HepG2 (cell line): ENCODE data around the gene FAM174B. TPM values are rescaled to one million over a fixed set of nuclear protein-coding genes. Genes with fewer than 3 reads are reported as not detected.

Experiments used
- ATAC-seq: fragments of 200-7000 bp; cut with Tn5 transposase; 3 replicates; pipeline ENCODE4 v1.9.1; 2020; ENCODE audit warnings: mild to moderate bottlenecking, moderate library complexity
- BruUV-seq: library from RNA; stranded (reverse); fragments of 400-500 nt; replicated peaks from 2 replicates; lab custom pipeline; 2021; lab: Mats Ljungman, UMichigan
- CTCF ChIA-PET: fragments of 300-600 bp; formaldehyde crosslinking; extraction: SDS; loops from one replicate; lab custom pipeline; 2021; ENCODE audit warnings: low total read pairs, inconsistent platforms, low intra/inter-chr PET ratio; lab: Yijun Ruan, JAX
- POLR2A ChIA-PET: fragments of 350-600 bp; sonication (Branson Sonifier 250); formaldehyde crosslinking; loops from one replicate; lab custom pipeline; 2020; ENCODE audit warnings: antibody characterized with exemption, inconsistent platforms; lab: Yijun Ruan, JAX
- DNase-seq: peaks from one replicate; pipeline ENCODE4 v3.0.0-alpha.2; 2015; ENCODE audit warnings: low spot score
- FAIRE-seq: peaks from 3 replicates; lab custom pipeline; 2011; peaks lifted over from hg19 to GRCh38; lab: Jason Lieb, UNC
- H2AFZ ChIP-seq: one replicate; pipeline ENCODE4 v1.6.1; 2011; ENCODE audit warnings: low read length, inconsistent platforms
- H3K27ac ChIP-seq: fragments of 300-600 bp; 3 replicates; pipeline ENCODE4 v1.8.0; 2011; ENCODE audit warnings: mixed run types, mild to moderate bottlenecking, mixed read lengths, low read length, inconsistent platforms; ENCODE audit not compliant: insufficient read depth; ENCODE audit errors: extremely low read length
- H3K27me3 ChIP-seq, 2 experiments: fragments of 200-600 bp in 1 of 2; 2 replicates in 1 of 2; 3 replicates in 1 of 2; pipeline versions ENCODE4 v1.6.0 to v1.8.0; 2011; ENCODE audit warnings: low read length in 2 of 2, mild to moderate bottlenecking in 2 of 2, moderate library complexity in 2 of 2, inconsistent platforms in 1 of 2; ENCODE audit not compliant: insufficient read depth in 2 of 2, control insufficient read depth in 1 of 2
- H3K36me3 ChIP-seq, 2 experiments: fragments of 200-600 bp in 1 of 2; replicated peaks in 1 of 2; 2 replicates in 1 of 2; 3 replicates in 1 of 2; pipeline versions ENCODE4 v1.5.1 to v1.8.0; 2011; ENCODE audit warnings: low read length in 2 of 2, inconsistent platforms in 1 of 2; ENCODE audit not compliant: insufficient read depth in 2 of 2, control insufficient read depth in 1 of 2
- H3K4me1 ChIP-seq: 2 replicates; pipeline ENCODE4 v1.5.1; 2012; ENCODE audit warnings: low read length, inconsistent platforms; ENCODE audit not compliant: insufficient read depth
- H3K4me2 ChIP-seq: 2 replicates; pipeline ENCODE4 v1.6.0; 2011; ENCODE audit warnings: low read depth, low read length, inconsistent platforms
- H3K4me3 ChIP-seq, 3 experiments: fragments of 200-600 bp in 1 of 3; sonication (generic), shearing (Covaris generic) in 1 of 3; replicated peaks in 1 of 3; 2 replicates each; pipeline ENCODE4 v1.5.1; 2011 to 2016; ENCODE audit warnings: low read length in 3 of 3, inconsistent platforms in 2 of 3, low read depth in 2 of 3, mild to moderate bottlenecking in 2 of 3, control low read depth in 1 of 3, mixed read lengths in 1 of 3; ENCODE audit not compliant: insufficient read depth in 1 of 3
- H3K79me2 ChIP-seq: one replicate; pipeline ENCODE4 v1.6.1; 2011; ENCODE audit warnings: low read length, inconsistent platforms; ENCODE audit not compliant: insufficient read depth
- H3K9ac ChIP-seq: 2 replicates; pipeline ENCODE4 v1.6.0; 2011; ENCODE audit warnings: mild to moderate bottlenecking, low read depth, low read length, inconsistent platforms; ENCODE audit not compliant: insufficient read depth
- H3K9me3 ChIP-seq: 2 replicates; pipeline ENCODE4 v1.5.1; 2012; ENCODE audit warnings: mild to moderate bottlenecking, low read length
- H4K20me1 ChIP-seq: 2 replicates; pipeline ENCODE4 v1.6.0; 2011; ENCODE audit warnings: inconsistent platforms, mild to moderate bottlenecking, low read length, moderate library complexity; ENCODE audit not compliant: insufficient read depth
- CBFB ChIP-seq: sonication (generic); formaldehyde crosslinking; IDR thresholded peaks from 2 replicates; pipeline ENCODE4 v1.4.0; 2020; ENCODE audit warnings: missing genetic modification reagents
- RBFOX2 ChIP-seq: fragments of 200-400 bp; formaldehyde crosslinking; IDR thresholded peaks from 2 replicates; pipeline ENCODE4 v1.6.1; 2017; ENCODE audit warnings: low read depth, mild to moderate bottlenecking, low read length
- SOX13 ChIP-seq, 3 experiments: fragments of 450-650 bp in 1 of 3; sonication (generic) in 1 of 3; formaldehyde crosslinking in 1 of 3; IDR thresholded peaks in 2 of 3; conservative IDR thresholded peaks in 1 of 3; 2 replicates each; pipeline versions ENCODE4 v1.5.0 to v1.6.1; 2016 to 2020; ENCODE audit warnings: antibody characterized with exemption in 1 of 3, mild to moderate bottlenecking in 1 of 3, missing compliant biosample characterization in 1 of 3, missing genetic modification reagents in 1 of 3, moderate library complexity in 1 of 3
- TP53 ChIP-seq: sonication (generic); formaldehyde crosslinking; conservative IDR thresholded peaks from 2 replicates; pipeline ENCODE4 v1.4.0; 2020; ENCODE audit warnings: missing genetic modification reagents
- ZBTB3 ChIP-seq: sonication (generic); formaldehyde crosslinking; IDR thresholded peaks from 2 replicates; pipeline ENCODE4 v1.4.0; 2020; ENCODE audit warnings: low read depth, mild to moderate bottlenecking, moderate library complexity, missing genetic modification reagents, borderline replicate concordance
- ZNF234 ChIP-seq: sonication (generic); formaldehyde crosslinking; conservative IDR thresholded peaks from 2 replicates; pipeline ENCODE4 v1.5.1; 2020; ENCODE audit warnings: mild to moderate bottlenecking, missing genetic modification reagents
- ZNF652 ChIP-seq: IDR thresholded peaks from 2 replicates; pipeline ENCODE4 v1.6.1; 2016; ENCODE audit warnings: low read depth, borderline replicate concordance
- ZSCAN5A ChIP-seq: sonication (generic); formaldehyde crosslinking; IDR thresholded peaks from 2 replicates; pipeline ENCODE4 v1.8.0; 2022; ENCODE audit warnings: mild to moderate bottlenecking, missing genetic modification reagents, borderline replicate concordance
- WGBS: methylation state at CpG from one replicate; pipeline ENCODE4 v1.1.6; 2017; ENCODE audit warnings: low lambda C conversion rate; 5-methylcytosine and 5-hydroxymethylcytosine counted together
- in situ Hi-C: cut with HindIII; loops from 2 replicates; pipeline ENCODE4 v1.10.0; 2017; ENCODE audit warnings: low pct_unique_long_range_greater_than_20kb; ENCODE audit not compliant: extremely low pct_ligation_motif_present
- intact Hi-C: fragments of 100-400 bp; cut with micrococcal nuclease; formaldehyde crosslinking; loops from one replicate; pipeline ENCODE4 v1.10.0; 2022; ENCODE audit not compliant: unreplicated experiment
- polyA plus RNA-seq, 8 experiments: library from polyadenylated mRNA; depleted of rRNA in 3 of 8; stranded (reverse) in 7 of 8; unstranded in 1 of 8; fragments of >200 nt; fragmentation: Illumina TruSeq in 4 of 8; extraction: Trizol in 4 of 8; gene quantifications; 2 replicates each; pipeline versions ENCODE4 v1.2.1 to v1.2.3, GENCODE V29; 2011 to 2016; ENCODE audit warnings: low read depth in 4 of 8, missing spikeins in 1 of 8, mixed read lengths in 1 of 8; ENCODE audit not compliant: insufficient read depth in 1 of 8
- total RNA-seq, 5 experiments: library from RNA; depleted of rRNA; stranded (reverse); fragments of >200 nt; fragmentation: Illumina TruSeq; extraction: Trizol; gene quantifications; 2 replicates each; pipeline ENCODE4 v1.2.3, GENCODE V29; 2016; ENCODE audit warnings: low read depth in 1 of 5

Gene FAM174B
- total and polyA plus RNA-seq, 2 of the 13 experiments (the other 11 are each of a cell fraction or from before 2014, with no cell fraction given): 0.90 to 2.1 TPM

GRCh38 chr15:92613841-92614240 is 41.7 kb downstream of the FAM174B start (continued):
- TF ChIP-seq ZBTB3 (CRISPR knock-in tag) (no peak), ZNF652 (CRISPR knock-in tag) (no peak), RBFOX2 (no peak), ZSCAN5A (CRISPR knock-in tag) (no peak), ZNF234 (CRISPR knock-in tag) (no peak), CBFB (CRISPR knock-in tag) (no peak), SOX13 (IDR thresholded peaks at IDR 0.05) (no peak), SOX13 (CRISPR knock-in tag; conservative IDR thresholded peaks at IDR 0.05 in 1 of 2, IDR thresholded peaks at IDR 0.05 in 1 of 2) (no peak)

GRCh38 chr15:92612891-92613290 is 42.7 kb downstream of the FAM174B start:
- BruUV-seq: no TSS peak
- intact Hi-C loops: loop anchor here (10.0 kb wide), 1 partner anchor 52 kb away; no protein-coding TSS in a partner anchor

More at GRCh38 chr15:92612891-92613290, 42.7 kb downstream of the FAM174B start:
- FAIRE-seq (no peak), ATAC-seq (no peak), DNase-seq (no peak)
- H3K36me3 ChIP-seq: no peaks in the 10 kb centered on the region
- H3K27ac ChIP-seq: no peak overlapping the region
- ChIA-PET POLR2A (no interaction called here), CTCF (no interaction called here)
- H2AFZ ChIP-seq: no peak overlapping the region
- TF ChIP-seq TP53 (CRISPR knock-in tag): no peak
- no peaks in the 10 kb centered on the region for H4K20me1 ChIP-seq
- H3K9me3 ChIP-seq: no peaks in the 10 kb centered on the region
- no peaks in the 10 kb centered on the region for H3K79me2 ChIP-seq
- peaks cover 18% of the 10 kb centered on the region for H3K4me1 ChIP-seq
- no peak overlapping the region for H3K4me2 ChIP-seq
- H3K4me3 ChIP-seq: no peak overlapping the region
- 75% methylated on average over 3 of the region's 4 CpGs for whole genome bisulfite sequencing
- 0 out of 5 replicates have a peak, but pooled peaks cover 0 to 3% of the 10 kb centered on the region in 2 experiments for H3K27me3 ChIP-seq
- in situ Hi-C loops: no loop called here
- H3K9ac ChIP-seq: no peak overlapping the region
